Astrocyte (in vitro differentiated cells and primary cell): ENCODE results near the gene GNA15. TPM values are rescaled to one million over a fixed set of nuclear protein-coding genes. Genes with fewer than 3 reads are reported as not detected.
A peak's percentile ranks its signal among the peaks of the same experiment; 100 is the strongest.

ENCODE experiments used
- DNase-seq: peaks from one replicate; pipeline ENCODE4 v3.0.0-alpha.2; 2010; ENCODE audit warnings: low read depth
- FAIRE-seq: peaks from 2 replicates; lab custom pipeline; 2011; peaks lifted over from hg19 to GRCh38; lab: Jason Lieb, UNC
- H2AFZ ChIP-seq: 2 replicates; pipeline ENCODE4 v1.6.0; 2012; ENCODE audit warnings: low read depth, low read length, inconsistent platforms
- H3K27ac ChIP-seq: 2 replicates; pipeline ENCODE4 v1.5.1; 2011; ENCODE audit warnings: low read depth, low read length, inconsistent platforms
- H3K27me3 ChIP-seq: 2 replicates; pipeline ENCODE4 v1.6.0; 2011; ENCODE audit warnings: low read length, inconsistent platforms; ENCODE audit not compliant: insufficient read depth
- H3K36me3 ChIP-seq: 2 replicates; pipeline ENCODE4 v1.5.1; 2011; ENCODE audit warnings: low read length, inconsistent platforms; ENCODE audit not compliant: insufficient read depth
- H3K4me1 ChIP-seq: 2 replicates; pipeline ENCODE4 v1.5.1; 2011; ENCODE audit warnings: low read length, inconsistent platforms; ENCODE audit not compliant: insufficient read depth
- H3K4me2 ChIP-seq: 2 replicates; pipeline ENCODE4 v1.6.0; 2012; ENCODE audit warnings: low read length, inconsistent platforms
- H3K4me3 ChIP-seq: 2 replicates; pipeline ENCODE4 v1.5.1; 2011; ENCODE audit warnings: low read depth, mild to moderate bottlenecking, low read length, inconsistent platforms; ENCODE audit not compliant: insufficient read depth
- H3K79me2 ChIP-seq: 2 replicates; pipeline ENCODE4 v1.6.0; 2012; ENCODE audit warnings: mild to moderate bottlenecking, low read length, inconsistent platforms; ENCODE audit not compliant: insufficient read depth
- H3K9ac ChIP-seq: 2 replicates; pipeline ENCODE4 v1.6.0; 2012; ENCODE audit warnings: mild to moderate bottlenecking, low read length, inconsistent platforms
- H3K9me3 ChIP-seq: 2 replicates; pipeline ENCODE4 v1.5.1; 2012; ENCODE audit warnings: low read depth, mild to moderate bottlenecking, low read length, inconsistent platforms; ENCODE audit not compliant: insufficient read depth
- H4K20me1 ChIP-seq: 2 replicates; pipeline ENCODE4 v1.6.0; 2012; ENCODE audit warnings: low read length, inconsistent platforms; ENCODE audit not compliant: insufficient read depth
- H3K27ac Mint-ChIP-seq: one replicate; pipeline ENCODE4 v1.8.0; 2021; ENCODE audit warnings: mild to moderate bottlenecking, mixed read lengths; ENCODE audit not compliant: unreplicated experiment
- H3K27me3 Mint-ChIP-seq: one replicate; pipeline ENCODE4 v1.8.0; 2021; ENCODE audit warnings: low read depth, mixed read lengths; ENCODE audit not compliant: unreplicated experiment
- H3K36me3 Mint-ChIP-seq: one replicate; pipeline ENCODE4 v1.8.0; 2021; ENCODE audit warnings: low read depth, mixed read lengths; ENCODE audit not compliant: unreplicated experiment
- H3K4me1 Mint-ChIP-seq: one replicate; pipeline ENCODE4 v1.8.0; 2021; ENCODE audit warnings: low read depth, mixed read lengths; ENCODE audit not compliant: unreplicated experiment
- H3K4me3 Mint-ChIP-seq: one replicate; pipeline ENCODE4 v1.8.0; 2021; ENCODE audit warnings: mild to moderate bottlenecking, moderate library complexity, mixed read lengths; ENCODE audit not compliant: unreplicated experiment
- H3K9me3 Mint-ChIP-seq: one replicate; pipeline ENCODE4 v1.8.0; 2021; ENCODE audit warnings: mild to moderate bottlenecking, mixed read lengths; ENCODE audit not compliant: unreplicated experiment
- CTCF ChIP-seq: IDR thresholded peaks from 2 replicates; pipeline ENCODE4 v1.5.1; 2011; ENCODE audit warnings: low read depth, mild to moderate bottlenecking, inconsistent platforms, low read length, moderate library complexity; ENCODE audit not compliant: insufficient read depth
- EZH2 ChIP-seq: IDR thresholded peaks from 2 replicates; pipeline ENCODE4 v1.6.1; 2012; ENCODE audit warnings: mild to moderate bottlenecking, low read length, inconsistent platforms; ENCODE audit not compliant: insufficient read depth
- total RNA-seq: library from RNA; stranded (reverse); gene quantifications from 2 replicates; pipeline ENCODE4 v1.2.1, GENCODE V29; 2021

Gene GNA15
- total RNA-seq, 1 donor from 2014 or later = not detected

- H3K79me2 ChIP-seq = peaks cover 69% of the 10 kb centered on the region
- peak overlapping the region; percentile 87 for H3K4me3 ChIP-seq
- H3K9me3 ChIP-seq = no peaks in the 10 kb centered on the region
- Mint-ChIP-seq H3K4me1 (peaks cover 12% of the 10 kb centered on the region), H3K4me3 (peak overlapping the region; percentile 86), H3K9me3 (no peaks in the 10 kb centered on the region), H3K36me3 (no peaks in the 10 kb centered on the region), H3K27me3 (peaks cover 2% of the 10 kb centered on the region), H3K27ac (peak overlapping the region; percentile 83)
- peak overlapping the region; percentile 94 for H3K9ac ChIP-seq
- peaks cover 25% of the 10 kb centered on the region for H3K4me1 ChIP-seq
- no peaks in the 10 kb centered on the region for H3K36me3 ChIP-seq
- H2AFZ ChIP-seq = no peak overlapping the region
- peak overlapping the region; percentile 99 for H3K4me2 ChIP-seq
- H3K27me3 ChIP-seq = no peaks in the 10 kb centered on the region
- H3K27ac ChIP-seq = no peak overlapping the region
- FAIRE-seq = no peak
- DNase-seq = no peak
- TF ChIP-seq EZH2 (no peak), CTCF (no peak)
- H4K20me1 ChIP-seq = peaks cover 69% of the 10 kb centered on the region
Measured at GRCh38 chr19:3096267-3096901, 39.4 kb upstream of the GNA15 start.

GRCh38 chr19:3096902-3097326 lies 38.9 kb upstream of the GNA15 start:
- no peaks in the 10 kb centered on the region for H3K27me3 ChIP-seq
- peaks cover 74% of the 10 kb centered on the region for H4K20me1 ChIP-seq
- FAIRE-seq = no peak
- Mint-ChIP-seq H3K27ac (no peak overlapping the region), H3K4me3 (no peak overlapping the region), H3K27me3 (peaks cover 2% of the 10 kb centered on the region), H3K9me3 (no peaks in the 10 kb centered on the region), H3K36me3 (no peaks in the 10 kb centered on the region), H3K4me1 (peaks cover 12% of the 10 kb centered on the region)
- H3K27ac ChIP-seq = no peak overlapping the region
- DNase-seq = no peak
- no peaks in the 10 kb centered on the region for H3K36me3 ChIP-seq
- H3K4me1 ChIP-seq = peaks cover 25% of the 10 kb centered on the region
- H2AFZ ChIP-seq = no peak overlapping the region
- no peak for TF ChIP-seq CTCF
- no peak for TF ChIP-seq EZH2
- H3K9ac ChIP-seq = peak overlapping the region; percentile 94
- peak overlapping the region; percentile 99 for H3K4me2 ChIP-seq
- peaks cover 75% of the 10 kb centered on the region for H3K79me2 ChIP-seq
- no peaks in the 10 kb centered on the region for H3K9me3 ChIP-seq
- no peak overlapping the region for H3K4me3 ChIP-seq

- peaks cover 25% of the 10 kb centered on the region for H3K4me1 ChIP-seq
- no peak overlapping the region for H3K9ac ChIP-seq
- FAIRE-seq (no peak), DNase-seq (no peak)
- peaks cover 80% of the 10 kb centered on the region for H3K79me2 ChIP-seq
- H3K9me3 ChIP-seq = no peaks in the 10 kb centered on the region
- peaks cover 80% of the 10 kb centered on the region for H4K20me1 ChIP-seq
- no peak for TF ChIP-seq CTCF
- TF ChIP-seq EZH2 = no peak
- H3K4me2 ChIP-seq = no peak overlapping the region
- H3K36me3 Mint-ChIP-seq = no peaks in the 10 kb centered on the region
- peaks cover 4% of the 10 kb centered on the region for H3K27me3 Mint-ChIP-seq
- H3K4me1 Mint-ChIP-seq = peaks cover 12% of the 10 kb centered on the region
- H3K27ac ChIP-seq = no peak overlapping the region
- H3K27me3 ChIP-seq = no peaks in the 10 kb centered on the region
- no peaks in the 10 kb centered on the region for H3K9me3 Mint-ChIP-seq
- H3K36me3 ChIP-seq = no peaks in the 10 kb centered on the region
- H3K4me3 ChIP-seq = no peak overlapping the region
- no peak overlapping the region for H3K4me3 Mint-ChIP-seq
- H3K27ac Mint-ChIP-seq = no peak overlapping the region
- H2AFZ ChIP-seq = no peak overlapping the region
Measured at GRCh38 chr19:3097442-3097871, 38.4 kb upstream of the GNA15 start.
